GDM1 (cell line): Measurements from ENCODE around the gene SERHL2.
"Not testable (repeated sequence)": the region's sequence is repeated elsewhere in the genome, so short reads cannot be mapped to it uniquely, and the experiment has no call there.

Experiments
- DNase-seq: peaks from one replicate; lab custom pipeline; 2025; lab: John Stamatoyannopoulos, UW

The SERHL2 gene

DNA sequence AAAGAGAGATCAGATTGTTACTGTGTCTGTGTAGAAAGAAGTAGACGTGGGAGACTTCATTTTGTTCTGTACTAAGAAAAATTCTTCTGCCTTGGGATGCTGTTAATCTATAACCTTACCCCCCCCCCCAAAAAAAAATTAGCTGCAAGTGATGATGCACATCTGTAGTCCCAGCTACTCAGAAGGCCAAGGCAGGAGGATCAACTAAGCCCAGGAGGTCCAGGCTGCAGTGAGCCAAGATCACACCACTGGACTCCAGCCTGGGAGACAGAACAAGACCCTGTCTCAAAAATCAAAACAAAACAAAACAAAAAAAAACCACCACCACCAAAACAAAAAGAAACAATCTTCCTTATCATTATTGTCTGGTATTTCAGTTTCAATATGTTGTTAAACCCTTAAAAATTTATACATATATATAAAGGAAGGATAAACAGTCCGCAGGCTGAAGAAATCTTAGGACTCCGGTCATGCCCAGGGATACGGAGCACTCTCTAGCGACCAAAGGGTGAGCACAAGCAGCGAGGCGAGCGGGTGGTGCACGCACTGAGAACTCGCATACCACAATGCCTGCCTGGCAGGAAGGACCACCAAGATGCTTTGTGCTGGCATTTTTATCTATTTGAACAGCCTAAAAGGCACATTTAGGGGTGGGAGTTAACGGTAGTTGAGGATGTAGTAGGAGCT lies 54.5 kb downstream of the SERHL2 start:
- no peak for DNase-seq

DNA sequence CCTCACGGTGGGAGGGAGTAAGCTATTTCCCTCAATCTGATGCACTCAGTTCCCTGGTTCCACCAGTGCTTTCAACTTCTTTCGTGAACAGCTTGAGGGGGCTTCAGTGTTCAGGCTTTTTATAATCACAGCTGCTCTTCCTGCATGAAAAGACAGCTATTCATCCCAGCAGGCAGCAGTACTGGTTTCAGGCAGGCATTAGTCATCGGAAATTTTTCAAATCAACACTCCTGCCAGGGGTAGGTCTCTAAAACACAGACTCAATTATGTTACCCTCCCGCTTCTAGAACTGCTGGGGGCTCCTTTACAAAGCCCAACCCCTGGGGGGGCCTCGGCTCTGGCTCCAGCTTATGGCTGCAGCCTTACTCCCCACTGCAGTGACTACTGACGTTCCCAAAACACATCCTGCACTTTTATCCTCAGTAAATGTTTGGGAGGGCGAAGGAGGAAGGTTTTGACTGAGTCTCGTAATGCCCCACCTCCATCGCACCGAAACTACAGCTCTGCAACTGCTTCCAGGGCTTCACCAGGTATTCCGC lies 55.1 kb downstream of the SERHL2 start:
- DNase-seq, result no peak

DNA sequence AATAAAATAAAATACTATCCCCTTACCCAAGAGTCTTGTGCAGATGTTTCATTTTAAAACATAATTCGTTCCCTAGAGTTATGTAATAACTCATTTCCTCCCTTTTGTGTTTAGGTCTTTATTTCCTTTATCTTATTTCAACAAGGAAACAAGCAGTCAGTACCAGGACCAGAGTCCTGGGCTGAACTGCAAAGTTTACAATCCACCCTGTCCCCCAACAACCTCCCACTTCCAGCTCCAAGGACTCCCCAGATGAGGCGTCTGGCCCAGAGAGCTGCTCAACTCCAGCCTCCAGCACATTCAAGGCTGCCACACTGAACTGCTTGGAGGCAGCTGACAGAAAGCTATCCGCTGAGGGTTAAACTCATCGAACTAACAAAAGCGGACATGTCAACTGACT lies 56.4 kb downstream of the SERHL2 start:
- no peak for DNase-seq

DNA sequence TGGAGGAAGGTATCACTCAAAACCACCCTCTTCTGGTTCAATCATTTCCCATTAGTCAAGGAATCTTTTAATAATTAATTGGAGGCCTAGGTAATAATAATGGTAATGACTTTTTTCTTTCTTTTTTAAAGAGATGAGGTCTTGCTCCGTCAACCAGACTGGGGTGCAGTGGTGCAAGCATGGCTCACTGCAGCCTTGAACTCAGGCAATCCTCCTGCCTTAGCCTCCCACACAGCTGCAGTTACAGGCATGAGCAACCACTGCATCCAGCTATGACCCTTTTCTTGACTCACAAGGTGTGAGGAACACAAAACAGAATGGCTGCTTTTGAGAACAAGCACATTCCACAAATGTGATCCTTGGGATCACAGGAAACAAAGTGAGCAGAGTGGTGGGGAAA lies 57.3 kb downstream of the SERHL2 start:
- DNase-seq, result no peak

DNA sequence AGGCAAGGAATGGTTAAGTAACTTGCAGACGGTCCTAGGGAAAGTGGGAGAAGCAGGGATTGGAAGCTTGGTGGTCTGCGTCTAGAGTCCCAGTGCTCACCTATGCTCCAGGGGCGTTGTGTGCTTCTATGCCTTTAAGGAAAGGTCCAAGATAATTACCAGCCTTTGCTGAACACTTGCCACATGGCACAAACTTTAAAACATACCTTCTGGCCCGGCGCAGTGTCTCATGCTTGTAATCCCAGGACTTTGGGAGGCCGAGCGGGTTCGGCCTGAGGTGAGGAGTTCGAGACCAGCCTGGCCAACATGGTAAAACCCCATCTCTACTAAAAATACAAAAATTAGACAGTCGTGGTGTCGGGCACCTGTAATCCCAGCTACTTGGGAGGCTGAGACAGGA lies 58.6 kb downstream of the SERHL2 start:
- DNase-seq, result no peak

DNA sequence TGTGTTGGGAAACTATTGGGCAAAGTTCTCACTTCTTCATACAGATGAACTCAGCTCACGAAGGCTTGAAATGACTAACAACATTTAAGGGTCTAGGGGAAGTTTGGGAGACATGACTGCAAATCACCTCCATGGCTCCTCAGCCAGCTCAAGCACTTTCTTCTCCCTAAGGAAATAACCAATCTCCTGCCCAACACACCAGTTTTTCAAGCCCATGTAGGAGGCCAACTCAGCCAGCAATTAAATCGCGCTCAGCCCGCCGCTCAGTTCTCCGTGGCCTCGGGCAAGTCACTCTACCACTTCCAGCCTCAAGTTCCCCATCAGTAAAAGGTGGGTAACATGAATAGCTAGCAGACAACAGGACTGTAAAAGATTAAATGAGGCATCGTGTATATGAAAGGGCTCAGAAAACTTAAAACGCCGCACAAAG lies 60.1 kb downstream of the SERHL2 start:
- no peak for DNase-seq

DNA sequence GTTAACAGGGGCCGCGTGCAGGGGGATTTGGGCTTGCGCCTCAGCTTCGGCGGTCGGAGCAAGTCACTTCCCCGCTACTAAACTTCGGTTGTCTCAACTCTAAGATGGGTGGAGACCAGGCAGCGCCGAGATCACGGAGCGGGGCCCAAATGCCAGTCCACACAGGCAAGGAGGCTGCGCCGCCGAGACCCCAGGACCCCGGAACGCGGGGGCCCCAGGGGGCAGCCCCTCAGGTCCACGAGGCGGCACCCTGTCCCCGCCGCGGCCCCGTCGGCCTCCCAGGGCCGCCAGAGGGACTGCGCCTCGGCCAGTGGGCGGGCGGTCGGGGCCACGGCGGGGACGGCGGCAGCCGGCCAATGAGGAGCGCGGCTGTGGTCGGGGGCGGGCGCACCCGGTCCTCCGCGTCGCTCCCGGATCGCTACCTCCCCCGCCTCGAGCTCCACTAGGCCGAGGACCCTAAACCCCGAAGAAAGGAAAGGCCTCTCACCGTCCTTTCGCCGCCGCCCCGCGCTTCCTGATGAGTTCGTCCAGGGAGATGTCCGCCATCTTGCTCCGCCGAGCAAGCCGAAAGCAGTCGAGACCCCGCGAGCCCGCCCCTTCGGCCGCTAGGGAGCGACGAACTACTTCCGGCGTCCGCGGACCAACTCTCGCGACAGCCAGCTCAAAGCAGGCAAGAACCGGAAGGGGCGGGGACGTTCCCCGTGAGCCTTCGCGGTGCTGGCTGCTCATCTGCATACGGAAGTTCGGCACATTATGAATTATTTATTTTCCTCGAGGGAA lies 60.7 kb downstream of the SERHL2 start, which contains the start of gene POLDIP3:
Gene POLDIP3 (minus strand): TSS at position 572 of the 780 bp plus-strand sequence. CDS start 26 bp downstream, at position 546.
- DNase-seq, result peak; percentile 97

DNA sequence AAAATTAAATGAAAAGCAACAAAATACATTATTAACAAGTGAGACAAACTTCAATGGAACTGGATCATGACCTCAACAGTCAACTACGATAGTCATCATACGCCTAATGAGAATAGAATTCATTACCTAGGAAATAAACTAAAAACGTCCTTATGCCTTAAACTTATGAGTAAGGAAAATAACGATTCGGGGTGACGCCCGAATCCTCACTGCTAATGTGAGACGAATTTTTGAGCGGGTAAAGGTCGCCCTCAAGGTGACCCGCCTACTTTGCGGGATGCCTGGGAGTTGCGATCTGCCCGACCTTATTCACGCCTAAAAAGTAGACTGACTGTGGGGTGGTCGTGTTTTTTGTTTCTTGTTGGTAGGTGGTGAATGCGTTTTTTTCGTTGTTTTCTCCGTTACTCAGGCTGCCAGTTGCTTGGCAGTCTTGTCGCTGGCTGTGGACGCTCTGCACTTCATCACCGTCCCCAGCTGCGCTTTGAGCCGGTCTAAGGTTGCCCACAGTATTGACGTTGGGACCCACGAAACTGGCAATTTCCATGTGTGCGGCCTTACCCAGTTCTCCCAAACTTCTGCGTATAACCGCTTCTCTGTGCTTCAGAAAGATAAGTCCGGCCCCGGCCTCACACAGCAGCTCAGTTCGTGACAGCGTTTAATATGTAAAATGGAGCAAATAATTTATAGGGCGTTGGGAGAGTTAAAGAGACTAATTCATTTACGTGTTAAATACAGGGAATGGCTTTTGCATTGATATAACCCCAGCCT lies 61.5 kb downstream of the SERHL2 start:
- DNase-seq, result peak; percentile 95

DNA sequence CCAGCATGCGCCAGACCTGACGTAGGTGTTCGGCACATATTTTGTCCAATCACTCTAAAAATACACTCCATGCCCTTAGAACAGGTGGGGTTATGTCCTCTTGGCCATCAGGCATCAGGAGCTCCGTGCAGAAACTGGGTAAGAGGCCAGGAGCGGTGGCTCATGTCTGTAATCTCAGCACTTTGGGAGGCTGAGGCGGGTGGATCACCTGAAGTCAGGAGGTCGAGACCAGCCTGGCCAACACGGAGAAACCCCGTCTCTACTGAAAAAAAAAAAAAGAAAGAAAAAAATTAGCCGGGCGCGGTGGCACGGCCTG lies 62.1 kb downstream of the SERHL2 start:
- DNase-seq, result not testable (repeated sequence)

DNA sequence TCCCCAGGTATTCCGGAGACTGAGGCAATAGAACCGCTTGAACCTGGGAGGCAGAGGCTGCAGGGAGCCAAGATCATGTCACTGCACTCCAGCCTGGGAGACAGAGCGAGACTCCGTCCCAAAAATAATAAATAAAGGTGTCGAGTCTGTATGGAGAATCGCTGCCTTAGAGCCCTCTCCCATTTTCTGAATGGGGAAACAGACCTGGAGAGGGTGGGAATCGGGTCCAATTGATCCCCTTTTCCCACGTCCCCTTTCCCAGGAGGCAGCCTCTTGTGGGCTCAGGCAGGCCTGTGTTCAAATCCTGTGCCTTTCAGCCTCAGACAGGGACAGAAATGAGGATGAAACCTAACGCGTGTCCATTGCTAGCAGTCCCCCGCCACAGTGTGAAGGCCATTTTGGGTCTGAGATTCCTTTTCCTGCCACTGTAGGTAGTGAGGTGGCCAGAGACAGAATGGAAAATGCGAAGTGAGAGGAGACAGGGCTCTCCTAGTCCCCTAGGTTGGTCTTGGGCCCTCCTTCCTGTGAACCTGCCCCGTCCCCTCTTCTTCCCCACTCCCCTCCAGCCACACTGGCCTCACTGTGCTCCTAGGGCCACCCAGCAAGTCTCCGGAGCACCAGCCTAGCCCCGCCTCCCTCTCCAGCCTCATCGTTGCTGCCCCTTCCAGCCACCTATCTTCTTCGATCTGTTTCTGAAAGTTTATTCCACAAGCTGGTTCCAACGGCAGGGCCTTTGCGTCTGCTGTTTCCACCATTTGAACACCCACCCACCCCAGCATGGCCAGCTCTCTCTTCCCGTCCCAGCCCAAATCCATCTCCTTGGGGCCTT lies 63.6 kb downstream of the SERHL2 start:
- no peak for DNase-seq

DNA sequence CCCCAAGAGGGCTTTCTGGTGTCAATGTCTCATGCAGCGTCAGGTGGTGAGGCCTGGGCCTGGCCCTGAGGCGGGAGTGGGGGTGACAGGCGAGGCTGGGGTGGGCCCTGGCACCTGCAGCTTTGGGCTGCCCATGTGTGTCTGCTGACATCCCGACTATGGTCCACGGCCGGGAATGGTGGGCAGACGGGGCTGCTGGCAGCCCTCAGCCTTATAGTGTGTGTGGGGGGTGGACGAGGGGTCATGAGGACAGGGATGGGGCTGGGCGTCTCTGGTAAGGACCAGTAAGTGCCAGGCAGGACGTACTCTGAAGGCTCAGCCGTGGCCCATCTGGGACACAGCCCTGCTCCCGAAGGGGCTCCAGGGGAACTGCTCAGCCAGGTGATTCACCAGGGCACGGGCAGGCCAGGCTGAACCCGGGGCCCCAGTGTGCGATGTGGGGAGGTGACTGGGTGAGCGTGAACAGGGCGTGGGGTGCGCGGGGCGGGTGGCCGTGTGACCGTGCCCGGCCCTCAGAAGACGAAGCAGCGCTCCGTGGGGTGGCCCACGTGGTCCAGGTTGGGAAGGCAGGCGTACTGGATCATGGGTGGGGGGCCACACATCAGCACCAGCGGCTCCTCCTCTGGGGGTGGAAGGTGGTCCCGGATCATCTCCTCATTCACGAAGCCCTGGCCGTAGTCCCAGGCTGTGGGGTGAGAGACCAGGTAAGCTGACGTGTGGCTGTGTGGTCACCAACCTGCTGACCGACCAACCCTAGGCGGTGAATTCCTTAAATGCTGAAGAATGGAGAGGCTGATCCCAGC lies 65.7 kb downstream of the SERHL2 start:
- no peak for DNase-seq

DNA sequence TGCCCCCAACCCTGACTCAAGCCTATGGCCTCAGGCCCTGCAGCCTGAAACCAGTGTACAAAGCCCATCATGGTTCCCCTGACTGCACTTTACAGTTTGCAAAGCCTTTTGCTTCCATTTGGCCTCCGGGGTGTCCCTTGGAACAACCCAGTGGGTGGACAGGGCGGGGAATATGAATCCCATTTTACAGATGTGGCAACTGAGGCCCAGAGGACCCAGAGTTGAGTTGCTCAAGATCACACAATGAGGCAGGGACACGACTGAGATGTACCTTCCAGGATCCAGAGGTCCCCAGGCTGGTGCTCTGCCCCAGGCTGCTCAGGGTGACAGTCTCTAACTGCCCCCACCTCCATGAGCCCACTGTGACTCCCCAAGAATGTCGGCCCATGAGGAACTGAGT lies 66.3 kb downstream of the SERHL2 start:
- DNase-seq, result no peak

DNA sequence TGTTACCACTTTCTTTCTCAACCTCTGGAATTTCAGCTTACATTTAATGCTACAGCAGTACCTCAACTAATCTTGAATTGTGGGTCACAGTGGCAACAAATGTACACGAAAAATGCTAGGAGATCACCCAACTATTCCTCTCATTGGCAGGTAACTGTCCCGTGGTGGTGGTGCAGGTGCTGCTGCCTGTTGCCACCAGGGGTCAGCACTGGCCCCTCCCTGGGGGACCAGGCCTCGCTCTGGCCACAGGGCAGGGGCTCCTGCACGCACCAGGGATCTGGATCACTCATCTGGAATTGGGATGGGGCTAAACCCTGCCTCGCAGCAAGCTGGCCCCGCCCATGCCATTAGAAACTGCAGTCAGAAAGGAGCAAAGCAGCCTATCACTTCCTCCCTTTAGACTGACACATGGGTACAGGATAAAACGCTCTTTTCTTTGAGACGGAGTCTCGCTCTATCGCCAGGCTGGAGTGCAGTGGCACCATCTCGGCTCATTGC lies 67.8 kb downstream of the SERHL2 start:
- peak; percentile 16 for DNase-seq

DNA sequence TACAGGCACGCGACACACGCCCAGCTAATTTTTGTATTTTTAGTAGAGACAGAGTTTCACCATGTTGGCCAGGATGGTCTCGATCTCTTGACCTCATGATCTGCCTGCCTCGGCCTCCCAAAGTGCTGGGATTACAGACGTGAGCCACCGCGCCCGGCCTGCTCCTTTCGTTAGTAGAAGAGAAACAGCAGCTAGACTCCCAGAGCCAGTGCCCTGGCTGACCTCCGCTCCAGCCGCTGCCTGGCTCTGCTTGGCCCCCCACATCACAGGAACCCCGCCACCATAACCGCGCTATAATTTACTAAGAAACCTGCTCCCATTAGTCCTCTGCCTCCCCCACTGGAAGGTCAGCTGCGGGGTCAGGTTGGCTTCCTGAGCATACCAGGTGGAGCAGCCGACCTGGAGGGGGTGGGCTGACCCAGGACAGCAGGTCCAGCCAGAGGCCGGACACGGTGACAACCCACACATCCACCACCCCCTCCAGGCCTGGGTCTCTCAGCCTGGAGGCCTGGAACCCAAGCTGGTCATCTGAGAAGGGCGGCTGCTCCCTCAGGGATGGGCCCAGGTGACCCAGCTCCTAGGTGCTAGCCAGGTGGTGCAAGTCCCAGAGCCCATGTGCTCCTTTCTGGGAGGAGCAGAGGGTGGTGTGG lies 68.4 kb downstream of the SERHL2 start:
- DNase-seq, result no peak

DNA sequence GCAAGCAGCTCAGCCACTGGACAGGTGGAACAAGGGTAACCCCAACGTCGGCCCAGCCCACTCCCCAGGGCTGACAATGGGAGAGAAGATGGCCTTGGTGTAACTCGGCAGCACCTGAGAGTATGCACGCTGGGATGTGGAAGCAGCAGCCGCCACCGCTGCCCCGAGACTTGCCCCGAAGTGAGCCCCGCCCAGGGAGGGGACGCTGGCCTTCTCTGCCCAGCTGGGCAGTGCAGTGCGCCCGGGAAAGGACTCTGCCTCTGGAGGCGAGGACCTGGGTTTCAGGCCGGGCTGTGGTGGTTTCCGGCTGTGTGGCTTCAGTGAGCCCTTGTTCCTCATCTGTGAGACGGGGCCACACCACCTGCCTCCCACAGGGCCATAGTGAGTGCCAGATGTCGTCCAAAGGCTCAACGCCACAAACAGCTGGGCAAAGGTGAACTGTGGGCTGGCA lies 69.6 kb downstream of the SERHL2 start:
- peak; percentile 34 for DNase-seq
